Endothelial cell of hepatic sinusoid (primary cell): Measurements from ENCODE around the gene KCNQ1OT1.

ENCODE experiments used
- in situ Hi-C: cut with HindIII; loops from 2 replicates; pipeline ENCODE4 v1.10.0; 2017; ENCODE audit warnings: low sequenced_read_pairs

KCNQ1OT1 gene

DNA sequence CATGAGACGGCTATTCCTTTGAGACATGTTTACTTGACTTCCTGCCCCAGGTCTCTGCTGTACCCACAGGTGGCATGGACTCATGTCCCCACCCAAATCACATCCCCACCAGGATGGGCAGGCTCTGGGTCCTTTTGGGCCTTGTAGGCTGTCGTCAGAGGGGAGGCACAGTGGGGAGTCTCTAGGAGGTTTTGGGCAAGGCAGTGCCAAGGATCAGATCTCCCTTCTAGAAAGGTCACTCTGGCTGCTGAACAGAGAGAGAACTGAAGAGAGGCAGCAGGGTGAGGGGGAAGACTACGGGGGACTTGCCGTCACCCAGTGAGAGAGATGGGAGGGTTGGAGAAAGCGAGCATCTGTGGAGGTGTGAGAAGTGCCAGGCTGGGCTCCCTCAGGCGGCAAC is 4.6 kb upstream of the KCNQ1OT1 start:
- in situ Hi-C loops, result no loop called here

DNA sequence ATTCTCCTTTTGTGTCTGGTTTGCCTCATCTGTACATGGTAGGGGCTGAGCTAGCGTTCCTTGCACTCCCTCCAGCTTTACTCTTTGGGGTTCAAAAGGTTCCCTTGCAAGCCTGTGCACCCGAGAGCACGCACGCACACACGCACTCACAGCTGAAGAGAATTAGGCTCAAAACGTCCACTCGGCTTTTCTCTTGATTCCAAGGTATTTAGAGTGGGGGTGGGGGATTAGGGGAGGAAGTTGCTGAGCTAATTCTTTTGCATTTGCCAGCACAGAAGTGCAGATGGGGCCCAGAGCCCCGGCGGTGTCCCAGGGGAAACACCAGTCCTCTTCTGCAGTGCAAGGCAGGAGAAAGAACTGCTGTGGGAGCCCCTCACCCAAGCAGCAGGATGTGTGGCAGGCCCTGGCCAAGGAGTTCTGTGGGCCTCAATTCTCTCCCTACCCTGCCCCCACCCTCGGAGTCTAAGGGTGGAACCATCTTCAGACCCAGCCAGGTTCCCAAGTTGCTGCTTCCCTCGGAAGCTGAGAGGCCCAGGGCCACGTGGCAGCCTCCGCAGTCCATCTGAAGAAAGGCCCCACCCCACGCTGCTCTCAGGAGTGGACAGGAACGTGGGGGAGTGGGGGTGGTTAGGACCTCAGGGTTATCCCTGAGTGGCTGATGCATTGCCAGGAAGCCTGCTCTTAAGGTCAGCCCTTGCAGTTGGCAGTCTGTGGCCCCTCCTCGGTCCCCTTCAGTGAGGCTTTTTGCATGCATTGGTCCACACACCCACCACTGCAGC is 3.8 kb upstream of the KCNQ1OT1 start:
- in situ Hi-C loops, result no loop called here

DNA sequence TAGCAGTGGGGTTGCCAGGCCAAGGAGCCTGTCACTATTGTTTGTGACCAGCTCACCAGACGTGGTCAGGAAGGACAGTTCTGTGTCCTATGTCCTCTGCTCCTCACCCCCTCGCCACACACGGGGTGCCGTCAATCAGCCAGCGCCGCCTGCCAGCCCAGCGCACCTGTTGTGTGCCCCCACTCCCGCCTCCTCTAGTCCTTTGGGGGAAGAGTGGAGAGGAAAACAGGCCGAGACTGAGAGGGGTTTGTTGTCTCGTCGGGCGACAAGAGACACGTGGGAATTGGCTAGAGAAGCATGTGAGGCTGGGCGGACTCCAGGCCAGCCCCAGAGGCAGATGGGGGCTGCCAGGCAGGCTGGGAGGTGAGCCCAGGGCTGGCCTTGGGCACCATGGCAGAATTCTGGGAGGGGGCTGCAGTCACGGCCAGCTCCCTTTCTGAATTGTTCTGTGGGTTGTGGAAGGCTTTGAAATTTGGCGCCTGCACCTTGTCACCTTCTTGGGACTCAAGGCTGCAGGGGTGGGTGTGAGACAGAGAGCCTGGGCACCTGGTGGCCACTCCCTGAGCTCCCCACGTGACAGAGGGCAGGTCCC is 3.1 kb upstream of the KCNQ1OT1 start:
- in situ Hi-C loops, result no loop called here

DNA sequence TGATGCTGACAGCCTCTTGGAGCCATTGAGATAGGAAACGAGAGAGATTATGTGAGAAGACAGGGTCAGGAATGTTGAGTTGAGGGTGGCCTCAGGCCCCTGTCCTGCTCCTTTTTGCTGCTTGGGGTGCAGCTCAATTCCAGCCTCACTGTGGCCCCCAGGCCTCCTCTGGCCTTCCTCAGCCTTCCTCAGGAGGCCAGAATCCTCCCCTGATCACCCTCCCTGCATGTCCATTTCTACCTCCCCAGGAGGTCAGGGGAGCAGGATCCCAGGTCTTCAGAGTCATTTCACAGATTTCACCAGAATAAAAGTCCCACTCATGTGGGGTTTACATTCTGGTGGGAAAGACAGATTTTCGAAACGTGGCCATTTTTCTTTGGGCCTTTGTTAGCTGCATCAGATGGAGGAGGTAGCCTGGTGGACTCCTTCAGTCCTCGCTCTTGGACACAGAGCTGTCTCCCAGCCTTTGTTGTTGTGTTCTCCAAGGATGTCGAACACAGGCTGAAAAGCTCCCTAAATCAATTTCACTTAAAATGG is 2.2 kb upstream of the KCNQ1OT1 start:
- in situ Hi-C loops, result no loop called here

DNA sequence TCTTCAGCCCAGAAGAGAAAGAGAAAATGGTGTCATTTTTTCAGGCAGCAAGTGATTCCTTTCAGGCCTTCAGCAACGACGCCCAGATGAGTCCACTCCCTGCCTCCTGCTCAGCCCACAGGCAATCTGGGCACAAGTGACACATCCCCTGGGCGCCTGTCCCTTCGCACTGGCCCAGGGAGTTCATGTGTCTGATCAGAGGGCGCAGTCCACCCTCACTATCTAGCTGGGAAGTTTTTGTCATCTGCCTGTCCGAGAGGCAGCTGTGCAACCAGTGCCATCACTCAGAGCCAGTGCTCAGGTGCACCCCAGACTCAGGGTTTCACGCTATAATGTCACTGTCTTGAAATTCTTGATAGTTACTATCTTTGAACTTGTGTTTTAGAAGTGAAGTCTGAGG is 1.4 kb upstream of the KCNQ1OT1 start:
- in situ Hi-C loops, result no loop called here

DNA sequence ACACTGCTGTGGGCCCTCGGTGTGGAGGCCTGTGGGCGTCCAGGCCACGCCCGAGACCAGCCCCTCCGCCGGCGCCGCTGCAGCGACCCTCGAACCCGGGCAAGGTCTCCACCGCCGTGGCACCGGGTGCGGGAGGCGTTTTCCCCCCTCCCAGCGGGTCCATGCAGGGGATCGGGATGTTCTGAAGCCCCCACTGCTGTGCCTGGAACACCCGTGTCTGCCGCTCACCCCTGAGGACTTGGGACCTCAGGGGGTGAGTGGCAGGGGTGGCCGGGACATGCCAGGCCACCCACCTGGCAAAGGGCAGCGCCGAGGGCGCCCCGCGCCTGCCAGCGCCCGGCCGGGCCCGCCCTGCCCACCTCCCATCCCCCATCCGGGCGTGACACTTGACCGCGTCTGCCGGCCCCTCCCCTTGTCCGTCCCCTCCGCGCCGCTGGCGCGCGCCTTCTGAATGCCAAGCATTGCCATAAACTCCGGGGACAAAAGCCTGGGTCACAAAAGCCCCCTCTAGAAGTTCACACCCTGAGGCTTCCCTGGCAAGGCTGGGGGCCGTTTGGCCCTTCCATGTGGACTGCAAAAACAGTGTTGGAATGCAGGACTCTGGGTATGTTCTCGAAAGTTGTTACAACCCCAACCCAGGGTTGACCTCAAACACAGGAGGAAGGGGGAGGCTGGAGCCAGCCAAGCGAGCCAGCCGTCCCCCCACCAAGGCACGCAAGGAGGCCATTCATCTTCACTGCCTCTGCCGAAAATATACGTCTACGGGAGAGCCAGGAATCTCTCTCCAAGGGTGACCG is 819 bp upstream of the KCNQ1OT1 start:
- in situ Hi-C loops, result no loop called here

DNA sequence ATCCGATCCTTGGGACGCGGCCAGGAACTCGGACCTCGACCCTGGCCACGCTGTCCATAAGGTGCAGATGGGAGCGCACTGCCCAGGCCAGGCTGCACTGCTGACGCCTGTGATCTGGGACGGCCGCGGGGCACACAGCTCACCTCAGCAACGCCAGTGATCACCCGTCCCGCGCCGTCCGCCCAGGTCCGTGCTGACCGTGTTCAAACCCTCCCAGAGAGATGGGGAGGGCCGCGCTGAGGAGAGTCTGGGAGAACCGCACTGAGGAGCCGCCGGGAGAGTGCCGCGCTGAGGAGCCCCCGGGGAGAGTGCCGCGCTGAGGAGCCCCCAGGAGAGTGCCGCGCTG is 636 bp downstream of the KCNQ1OT1 start:
- in situ Hi-C loops, result no loop called here

DNA sequence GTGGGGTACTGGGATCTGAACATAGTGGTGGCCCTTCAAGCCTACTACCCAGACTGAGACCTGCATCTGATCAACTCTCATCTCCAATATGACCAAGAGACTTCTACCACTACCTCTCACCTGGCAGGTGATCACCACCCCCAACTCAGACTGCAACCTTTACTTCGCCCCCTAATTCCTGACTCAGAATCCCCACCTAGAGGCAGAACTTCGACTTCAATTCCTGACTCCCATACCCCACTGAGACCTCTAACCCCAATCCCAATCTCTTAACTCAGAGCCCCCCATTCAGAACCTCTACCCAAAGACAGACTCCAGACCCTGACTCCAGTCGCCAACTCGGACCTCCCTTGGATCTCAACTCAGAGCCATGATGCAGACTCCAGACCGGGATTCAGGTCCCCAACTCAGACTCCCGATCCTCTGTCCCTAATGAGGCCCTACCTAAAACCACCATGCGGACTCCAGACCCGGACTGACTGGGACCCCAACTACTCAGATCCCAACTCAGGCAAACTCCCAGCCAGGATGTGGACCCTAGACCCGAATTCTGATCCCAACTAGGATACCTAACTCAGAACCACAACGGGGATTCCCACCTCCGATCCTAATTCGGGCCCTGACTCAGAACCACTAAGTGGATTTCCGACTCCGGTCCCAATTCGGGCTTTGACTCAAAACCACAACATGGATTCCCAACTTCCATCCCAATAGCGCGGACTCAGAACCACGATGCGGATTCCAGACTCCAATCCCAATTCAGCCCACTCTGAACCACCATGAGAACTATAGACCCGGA is 1.2 kb downstream of the KCNQ1OT1 start:
- in situ Hi-C loops, result no loop called here

DNA sequence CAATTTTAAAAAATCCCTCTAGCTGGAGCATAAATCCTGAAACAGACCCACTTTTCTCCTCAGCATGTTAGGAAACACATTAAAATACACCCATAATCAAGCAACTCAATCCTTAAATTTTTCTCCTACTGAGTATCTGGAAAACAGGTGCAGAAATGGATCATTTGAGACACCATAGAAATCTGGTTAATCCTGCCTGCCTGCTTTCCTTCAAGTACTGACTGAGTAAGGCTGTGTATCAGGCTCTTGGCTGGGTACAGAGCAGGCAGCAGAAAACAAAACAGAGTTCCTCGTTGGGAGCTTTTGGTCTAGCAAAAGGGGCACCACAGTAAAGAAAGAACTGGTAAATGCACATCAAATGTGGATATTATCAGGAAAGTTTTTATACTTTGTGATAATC is 1.9 kb downstream of the KCNQ1OT1 start:
- in situ Hi-C loops, result no loop called here

DNA sequence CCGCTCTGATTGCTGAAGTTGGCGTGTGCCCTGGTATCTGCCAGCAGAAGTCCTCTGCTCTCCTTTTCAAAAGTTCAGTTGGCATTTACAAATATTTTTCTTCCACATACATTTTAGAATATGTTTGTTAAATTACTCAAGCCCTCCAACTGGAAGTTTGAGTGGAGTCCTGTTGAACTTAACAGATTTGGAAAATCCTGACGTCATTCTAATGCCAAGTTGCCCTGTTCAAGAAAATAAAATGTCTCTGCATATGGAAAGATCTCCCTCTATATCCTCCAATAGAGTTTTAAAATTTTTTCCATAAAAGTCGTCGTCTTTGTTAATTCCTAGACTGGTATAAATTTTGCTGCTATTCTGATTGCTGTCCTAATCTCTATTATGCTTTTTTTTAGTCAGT is 3.3 kb downstream of the KCNQ1OT1 start:
- in situ Hi-C loops, result no loop called here

DNA sequence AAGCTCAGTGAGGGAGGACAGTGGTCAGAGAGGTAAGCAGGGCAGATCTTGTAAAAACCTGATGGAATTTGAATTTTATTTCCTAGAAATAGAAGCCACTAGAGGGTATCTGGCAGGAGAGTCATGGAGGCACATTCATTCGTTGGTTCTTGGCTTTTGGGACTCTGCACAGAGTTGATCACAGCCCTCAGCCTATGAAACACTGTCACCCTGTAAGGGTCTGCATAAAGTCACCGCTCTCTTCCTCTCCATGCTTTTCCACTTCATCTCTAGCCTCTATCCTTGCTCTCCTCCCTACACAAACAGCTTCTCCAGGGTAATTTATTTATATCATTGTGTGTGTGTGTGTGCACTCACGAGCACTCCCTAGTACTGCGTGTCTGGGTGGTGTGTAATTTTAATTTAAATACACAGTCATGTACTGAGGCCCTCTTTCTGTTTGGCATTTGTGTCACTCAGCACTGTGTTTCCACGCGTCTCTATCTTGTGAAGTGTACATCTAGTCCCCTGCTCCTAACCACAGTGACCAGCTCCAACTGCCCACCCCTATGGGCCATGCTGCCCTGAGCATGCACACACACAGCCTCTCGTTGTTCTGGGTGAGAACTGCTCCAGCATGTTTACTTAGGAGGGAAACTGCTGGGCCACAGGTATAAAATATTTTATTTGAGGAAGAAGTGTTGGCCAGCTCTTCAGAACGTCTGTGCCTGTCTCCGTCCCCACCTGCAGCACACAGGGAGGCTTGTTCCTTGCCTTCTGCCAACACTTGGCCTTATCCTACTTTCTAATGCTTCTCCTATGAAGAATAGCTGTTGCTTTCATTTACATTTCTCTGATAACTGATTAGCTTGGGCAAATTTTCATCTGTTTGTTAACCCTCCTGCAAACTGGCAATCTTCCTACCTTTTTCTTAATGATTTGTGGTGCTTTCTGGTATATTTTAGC is 4.5 kb downstream of the KCNQ1OT1 start:
- in situ Hi-C loops, result no loop called here

DNA sequence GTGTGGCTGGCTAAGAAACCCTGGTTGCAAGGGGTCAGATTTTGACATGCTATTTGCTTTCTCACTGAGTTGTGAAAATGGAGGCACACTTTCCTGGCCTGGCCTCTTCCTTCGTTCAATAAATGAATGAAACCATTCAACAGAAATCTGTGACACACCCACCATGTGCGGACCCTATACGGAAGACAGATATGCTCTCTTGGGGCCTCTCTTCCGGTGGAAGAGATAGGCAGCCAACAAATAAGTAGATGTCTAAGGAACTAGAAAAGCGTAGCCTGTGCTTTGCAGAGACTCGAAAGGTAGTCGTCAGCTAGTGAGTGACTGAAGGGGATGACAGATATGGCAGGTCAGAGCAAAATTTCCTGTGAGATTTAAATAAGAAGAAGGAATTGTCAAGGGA is 5.3 kb downstream of the KCNQ1OT1 start:
- in situ Hi-C loops, result no loop called here

DNA sequence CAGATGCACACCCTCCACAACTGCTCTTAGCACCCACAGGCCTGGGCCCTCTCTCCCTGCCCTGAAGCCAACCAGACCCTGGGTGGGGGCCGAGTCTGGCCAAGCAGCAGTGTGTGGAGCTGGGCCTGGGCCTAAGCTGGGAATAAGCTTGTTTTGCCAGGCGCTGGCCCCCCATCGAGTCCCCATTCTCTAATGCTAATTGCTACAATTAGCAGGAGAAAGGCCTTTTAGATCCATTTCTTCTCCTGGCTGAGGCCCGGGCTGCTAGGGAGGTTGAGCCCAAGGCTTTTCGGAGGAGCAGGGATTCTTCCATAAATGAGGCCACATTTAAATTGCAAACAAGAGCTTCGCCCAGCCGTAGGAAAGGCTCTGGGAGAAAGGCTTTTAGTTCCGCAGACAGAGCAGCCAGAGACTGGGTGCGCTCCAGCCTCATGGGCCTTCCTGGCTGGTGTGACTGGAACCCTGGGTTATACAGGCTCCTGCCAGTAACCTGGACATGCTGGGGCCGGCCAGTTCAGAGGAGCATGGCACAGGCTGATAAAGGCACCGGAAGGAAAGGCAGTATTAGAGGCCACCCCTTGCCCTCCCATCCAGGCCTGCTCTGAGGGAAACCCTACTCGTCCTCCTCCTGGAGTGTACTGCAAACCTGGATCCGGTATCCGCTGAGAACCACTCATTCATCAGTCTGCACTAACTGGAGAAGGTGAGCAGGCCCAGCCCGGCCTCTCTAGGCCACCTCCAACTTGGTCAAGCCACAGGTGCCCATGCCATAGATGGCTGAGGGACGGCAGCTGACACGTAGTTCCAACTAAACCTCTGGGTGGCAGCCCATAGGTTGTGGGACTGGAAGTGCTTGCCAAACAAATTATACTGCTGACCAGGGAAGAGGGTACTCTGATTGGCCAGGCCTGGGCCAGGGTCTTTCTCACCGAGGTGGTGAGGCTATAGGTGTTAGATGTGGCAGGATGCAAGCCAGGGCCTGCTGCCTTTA is 6.2 kb downstream of the KCNQ1OT1 start:
- in situ Hi-C loops, result no loop called here

DNA sequence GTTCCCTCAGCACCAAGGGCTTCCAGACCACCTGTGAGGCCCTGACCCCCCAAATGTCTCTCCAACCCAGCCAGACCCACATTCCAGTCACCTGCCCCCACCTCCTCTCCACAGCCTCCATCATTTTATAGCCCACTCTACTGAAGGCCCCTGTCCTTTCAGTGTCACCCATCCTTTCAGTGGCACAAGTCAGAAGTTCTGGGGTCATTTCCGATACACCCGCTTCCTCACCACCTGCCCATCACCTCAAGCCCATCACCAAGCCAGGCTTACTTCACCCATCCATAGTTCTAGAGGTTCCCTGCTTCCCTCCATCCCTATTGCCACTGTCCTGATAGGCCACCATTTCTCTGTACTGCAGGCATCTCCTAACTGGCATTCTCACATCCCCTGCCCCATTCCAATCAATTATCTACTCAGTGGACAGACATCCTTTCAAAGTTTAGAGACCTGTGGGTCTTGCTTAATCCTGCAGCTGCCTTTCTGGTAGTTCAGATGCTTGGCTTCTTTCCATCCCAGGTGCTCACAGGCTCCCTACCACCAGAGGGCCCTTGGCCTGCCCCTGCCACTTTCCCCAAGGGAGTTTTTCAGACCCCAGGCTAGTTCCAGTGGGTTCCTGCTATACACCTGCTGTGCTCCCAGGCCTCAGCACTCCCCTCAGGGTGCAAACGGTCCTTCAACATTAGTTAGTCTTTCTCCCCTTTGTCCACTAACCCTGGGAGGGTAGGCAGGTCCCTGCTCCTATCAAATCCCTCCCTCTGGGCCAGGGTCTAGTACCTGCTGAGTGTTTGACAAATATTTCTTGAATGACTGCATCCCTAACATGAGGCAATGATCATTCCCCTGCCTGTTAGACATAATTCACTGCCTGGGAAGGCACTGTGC is 7.6 kb downstream of the KCNQ1OT1 start:
- in situ Hi-C loops, result no loop called here

DNA sequence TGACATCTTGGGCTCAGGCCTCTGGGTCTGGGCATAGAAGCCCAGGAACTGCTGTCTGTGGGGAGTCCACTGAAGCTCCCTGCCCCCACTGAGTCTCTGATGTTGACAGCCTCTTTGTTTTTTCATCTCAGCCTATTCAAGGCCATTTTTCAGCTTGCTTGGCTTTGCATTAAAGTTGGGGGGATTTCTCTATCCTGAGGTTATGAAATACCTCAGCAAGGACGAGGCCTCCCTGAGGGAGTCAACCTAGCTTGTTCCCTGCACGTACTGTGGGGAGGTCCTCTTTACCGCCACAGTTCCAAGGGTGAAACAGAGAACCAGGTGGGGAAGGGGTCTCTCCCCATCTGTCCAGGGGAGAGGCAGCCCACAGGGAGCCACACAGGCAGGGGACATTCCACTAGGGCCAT is 8.4 kb downstream of the KCNQ1OT1 start:
- in situ Hi-C loops, result no loop called here

DNA sequence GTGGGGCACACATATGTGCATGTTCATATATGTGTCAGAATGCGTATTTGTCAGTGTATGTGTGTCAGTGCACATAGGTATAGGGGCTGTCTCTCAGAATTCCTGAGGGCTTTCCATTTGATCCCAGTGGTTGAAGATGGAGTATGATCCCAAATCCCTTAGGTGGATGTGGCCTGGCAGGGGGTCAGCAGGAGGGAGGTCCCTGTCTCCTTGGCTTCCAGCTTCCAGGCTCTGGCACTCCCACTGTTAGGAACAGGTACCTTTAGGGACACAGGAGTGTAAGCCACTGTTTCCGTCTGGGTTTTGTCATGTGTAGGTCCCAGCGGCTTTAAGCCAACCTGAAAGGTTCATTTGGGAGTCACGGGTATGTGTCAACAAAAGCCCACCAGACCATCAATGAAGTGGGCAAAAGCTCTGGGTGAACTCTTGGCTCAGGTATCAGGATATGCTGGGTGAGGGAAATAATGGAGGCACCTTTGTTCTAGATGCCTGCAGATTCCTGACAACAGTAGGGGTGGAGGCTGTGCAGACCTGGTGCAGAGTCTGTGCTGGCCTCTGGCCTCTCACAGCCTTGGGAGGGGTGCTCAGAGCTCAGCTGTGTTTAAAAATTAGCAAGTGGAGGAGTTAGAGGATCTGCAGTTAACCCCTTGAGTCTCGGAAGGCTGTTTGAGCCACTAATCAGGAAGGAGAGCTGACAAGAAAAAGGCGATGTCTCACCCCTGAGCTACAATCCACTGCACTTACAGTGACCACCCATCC is 9.0 kb downstream of the KCNQ1OT1 start:
- in situ Hi-C loops, result no loop called here
